Endothelial cell of umbilical vein (primary cell): Measurements from ENCODE around the gene ORMDL3.

ENCODE experiments used
- CTCF ChIP-seq, 2 donors: IDR thresholded peaks; 1 replicate in 1 of 2; 2 replicates in 1 of 2; pipeline ENCODE4 v1.5.1; 2011; ENCODE audit warnings: low read length in 2 of 2, mild to moderate bottlenecking in 2 of 2, moderate library complexity in 2 of 2, control low read depth in 1 of 2, inconsistent platforms in 1 of 2, low read depth in 1 of 2; ENCODE audit not compliant: insufficient read depth in 1 of 2; ENCODE audit errors: extremely low read depth in 1 of 2
- POLR2A ChIP-seq: IDR thresholded peaks from 2 replicates; pipeline ENCODE4 v1.6.1; 2012; ENCODE audit warnings: low read depth, mild to moderate bottlenecking, control low read depth, low read length
- POLR2AphosphoS5 ChIP-seq: IDR thresholded peaks from 2 replicates; pipeline ENCODE4 v1.6.1; 2012; ENCODE audit warnings: low read depth, mild to moderate bottlenecking, control low read depth, low read length, moderate library complexity; ENCODE audit not compliant: insufficient read depth

DNA sequence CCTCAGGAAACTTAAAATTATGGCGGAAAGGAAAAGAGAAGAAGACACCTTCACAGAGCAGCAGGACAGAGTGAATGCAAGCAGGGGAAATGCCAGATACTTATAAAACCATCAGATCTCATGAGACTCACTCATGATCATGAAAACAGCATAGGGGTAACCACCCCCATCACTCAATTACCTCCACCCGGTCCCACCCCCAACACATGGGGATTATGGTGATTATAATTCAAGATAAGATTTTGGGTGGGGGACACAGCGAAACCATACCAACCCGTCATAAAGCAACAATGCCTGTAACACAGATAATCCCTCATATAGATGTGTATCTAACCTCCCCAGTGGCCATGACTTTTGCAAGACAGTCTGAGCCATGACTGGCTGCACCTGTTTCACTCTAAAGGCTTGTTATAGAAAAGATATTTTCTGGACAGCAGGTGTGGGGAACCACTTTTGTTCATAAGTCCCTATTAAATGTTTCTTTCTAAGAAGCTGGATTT lies 28.4 kb upstream of the ORMDL3 start:
- TF ChIP-seq CTCF (IDR thresholded peaks at IDR 0.05; ENCODE audit: extremely low read depth in 1 of 2, insufficient read depth in 1 of 2, low read depth in 1 of 2, low read length in 2 of 2) (no peak), POLR2A (no peak), POLR2AphosphoS5 (no peak)
